Tibial nerve (tissue), 4 donors: ENCODE measurements around the gene RABEPK. TPM values are rescaled to one million over a fixed set of nuclear protein-coding genes. Genes with fewer than 3 reads are reported as not detected.
"Not testable (repeated sequence)": the region's sequence is repeated elsewhere in the genome, so short reads cannot be mapped to it uniquely, and the experiment has no call there.

Experiments
- DNase-seq, 2 donors: peaks; one replicate each; pipeline ENCODE4 v3.0.0-alpha.2; 2019; ENCODE audit warnings: low spot score in 2 of 2
- H3K27ac ChIP-seq, 4 donors: fragments of 200-600 bp; sonication (generic) in 3 of 4; one replicate each; pipeline ENCODE4 v1.5.1; 2017 to 2019; ENCODE audit warnings: mild to moderate bottlenecking in 1 of 4
- H3K27me3 ChIP-seq, 2 donors: fragments of 200-600 bp; sonication (generic) in 1 of 2; one replicate each; pipeline versions ENCODE4 v1.5.1 to v1.6.0; 2017 to 2019
- H3K36me3 ChIP-seq, 3 donors: fragments of 200-600 bp; sonication (generic); one replicate each; pipeline ENCODE4 v1.5.1; 2018 to 2019
- H3K4me1 ChIP-seq, 4 donors: fragments of 200-600 bp; sonication (generic) in 3 of 4; one replicate each; pipeline ENCODE4 v1.5.1; 2017 to 2019
- H3K4me3 ChIP-seq, 4 donors: fragments of 200-600 bp; sonication (generic) in 3 of 4; one replicate each; pipeline ENCODE4 v1.5.1; 2017 to 2019; ENCODE audit warnings: mild to moderate bottlenecking in 1 of 4, moderate library complexity in 1 of 4
- H3K9me3 ChIP-seq, 4 donors: fragments of 200-600 bp; sonication (generic) in 3 of 4; one replicate each; pipeline ENCODE4 v1.5.1; 2017 to 2019
- CTCF ChIP-seq, 5 experiments: fragments of 200-600 bp in 3 of 5; fragments of 450-650 bp in 2 of 5; sonication (generic) in 3 of 5; IDR thresholded peaks; one replicate each; pipeline ENCODE4 v1.5.1; 2016 to 2019; ENCODE audit warnings: antibody characterized with exemption in 5 of 5, mild to moderate bottlenecking in 3 of 5, moderate library complexity in 2 of 5
- EP300 ChIP-seq, 2 donors: sonication (generic); formaldehyde crosslinking; IDR thresholded peaks; one replicate each; pipeline ENCODE4 v1.6.1; 2017; ENCODE audit warnings: antibody characterized with exemption in 2 of 2, mild to moderate bottlenecking in 1 of 2
- POLR2A ChIP-seq, 2 donors: fragments of 450-650 bp; IDR thresholded peaks; one replicate each; pipeline ENCODE4 v1.6.1; 2017; ENCODE audit warnings: antibody characterized with exemption in 2 of 2, mild to moderate bottlenecking in 2 of 2, moderate library complexity in 2 of 2
- WGBS, 2 donors: methylation state at CpG; one replicate each; pipeline ENCODE4 v1.1.5; 2018; 5-methylcytosine and 5-hydroxymethylcytosine counted together
- total RNA-seq, 4 donors: library from RNA; depleted of rRNA; stranded (reverse); fragments of >200 nt; gene quantifications; one replicate each; pipeline ENCODE4 v1.1.0, GENCODE V29; 2016

Gene RABEPK
- total RNA-seq, 4 donors from 2014 or later, result 10.7 to 25.5 (median 17.2) TPM

- H3K9me3 ChIP-seq, result no peaks in the 10 kb centered on the region
- 100% methylated on average over 1 of the region's 1 CpG for WGBS, 2 donors
Observed at GRCh38 chr9:125177888-125178287, 22.5 kb upstream of the RABEPK start.

GRCh38 chr9:125179776-125180175, 20.6 kb upstream of the RABEPK start:
- H3K4me3 ChIP-seq, H3K36me3 ChIP-seq, H3K27ac ChIP-seq, H3K9me3 ChIP-seq, DNase-seq, H3K27me3 ChIP-seq: not testable (repeated sequence)
- WGBS, 2 donors, result 96 to 97% methylated on average over 4 of the region's 4 CpGs
- peaks cover 0 to 51% (median 0%) of the 10 kb centered on the region in 4 donors for H3K4me1 ChIP-seq

More at GRCh38 chr9:125177888-125178287, 22.5 kb upstream of the RABEPK start:
- Histone ChIP-seq H3K4me3 (no peak overlapping the region), H3K27ac (peak overlapping the region in 1 of 4 donors; percentile 76), H3K27me3 (no peaks in the 10 kb centered on the region), H3K36me3 (peaks cover 0 to 5% (median 0%) of the 10 kb centered on the region in 3 donors), H3K4me1 (peaks cover 0 to 51% (median 3%) of the 10 kb centered on the region in 4 donors)
- DNase-seq, result no peak
- no peak for TF ChIP-seq POLR2A (IDR thresholded peaks at IDR 0.05)
- TF ChIP-seq CTCF (IDR thresholded peaks at IDR 0.05), result no peak

- Histone ChIP-seq H3K27me3 (no peaks in the 10 kb centered on the region), H3K4me1 (peaks cover 0 to 59% (median 0%) of the 10 kb centered on the region in 4 donors), H3K9me3 (no peaks in the 10 kb centered on the region), H3K27ac (no peak overlapping the region), H3K4me3 (no peak overlapping the region), H3K36me3 (no peaks in the 10 kb centered on the region)
- TF ChIP-seq POLR2A (IDR thresholded peaks at IDR 0.05) (no peak), EP300 (IDR thresholded peaks at IDR 0.05) (no peak), CTCF (IDR thresholded peaks at IDR 0.05) (no peak)
- no peak for DNase-seq
- 90 to 93% methylated on average over 9 of the region's 9 CpGs for WGBS, 2 donors
Observed at GRCh38 chr9:125180876-125181275, 19.5 kb upstream of the RABEPK start.

GRCh38 chr9:125181756-125182155, 18.6 kb upstream of the RABEPK start:
- not testable (repeated sequence) for H3K27ac ChIP-seq, H3K27me3 ChIP-seq, H3K9me3 ChIP-seq, DNase-seq, H3K36me3 ChIP-seq, H3K4me3 ChIP-seq
- WGBS, 2 donors, result 96% methylated on average over 4 of the region's 4 CpGs
- peaks cover 0 to 59% (median 2%) of the 10 kb centered on the region in 4 donors for H3K4me1 ChIP-seq

GRCh38 chr9:125183054-125183453, 17.3 kb upstream of the RABEPK start:
- WGBS, 2 donors, result 32 to 33% methylated on average over 2 of the region's 2 CpGs

GRCh38 chr9:125183561-125183960, 16.8 kb upstream of the RABEPK start:
- H3K27ac ChIP-seq, result peak overlapping the region in 2 of 4 donors; percentile 8 to 26
- WGBS, 2 donors, result 80% methylated on average over 2 of the region's 2 CpGs
- no peaks in the 10 kb centered on the region for H3K27me3 ChIP-seq
- no peak for DNase-seq
- TF ChIP-seq CTCF (IDR thresholded peaks at IDR 0.05) (no peak), POLR2A (IDR thresholded peaks at IDR 0.05) (no peak), EP300 (IDR thresholded peaks at IDR 0.05) (no peak)
- H3K9me3 ChIP-seq, result no peaks in the 10 kb centered on the region
- H3K4me1 ChIP-seq, result peaks cover 0 to 66% (median 15%) of the 10 kb centered on the region in 4 donors
- no peaks in the 10 kb centered on the region for H3K36me3 ChIP-seq
- no peak overlapping the region for H3K4me3 ChIP-seq

More at GRCh38 chr9:125183054-125183453, 17.3 kb upstream of the RABEPK start:
- H3K36me3 ChIP-seq, result no peaks in the 10 kb centered on the region
- H3K4me3 ChIP-seq, result no peak overlapping the region
- TF ChIP-seq EP300 (IDR thresholded peaks at IDR 0.05) (no peak), POLR2A (IDR thresholded peaks at IDR 0.05) (no peak), CTCF (IDR thresholded peaks at IDR 0.05) (no peak)
- H3K9me3 ChIP-seq, result no peaks in the 10 kb centered on the region
- H3K27me3 ChIP-seq, result no peaks in the 10 kb centered on the region
- peak overlapping the region in 1 of 4 donors; percentile 33 for H3K27ac ChIP-seq
- H3K4me1 ChIP-seq, result peaks cover 0 to 62% (median 10%) of the 10 kb centered on the region in 4 donors
- DNase-seq, result no peak
